HG03457 (cell line): ENCODE results near the gene SLC38A9.

Experiments used
- ATAC-seq: cut with Tn5 transposase; IDR thresholded peaks from one replicate; pipeline ENCODE4 v1.9.1; 2021; ENCODE audit warnings: moderate number of reproducible peaks; ENCODE audit not compliant: unreplicated experiment

The SLC38A9 gene

GRCh38 chr5:55667938-55668337, 44.2 kb downstream of the SLC38A9 start:
- ATAC-seq: no peak

GRCh38 chr5:55665065-55665464, 47.1 kb downstream of the SLC38A9 start:
- no peak for ATAC-seq

- ATAC-seq: no peak
These were observed 54.7 kb downstream of the SLC38A9 start for GRCh38 chr5:55657443-55657842.

- ATAC-seq: no peak
These were observed 61.7 kb downstream of the SLC38A9 start for GRCh38 chr5:55650386-55650785.

DNA sequence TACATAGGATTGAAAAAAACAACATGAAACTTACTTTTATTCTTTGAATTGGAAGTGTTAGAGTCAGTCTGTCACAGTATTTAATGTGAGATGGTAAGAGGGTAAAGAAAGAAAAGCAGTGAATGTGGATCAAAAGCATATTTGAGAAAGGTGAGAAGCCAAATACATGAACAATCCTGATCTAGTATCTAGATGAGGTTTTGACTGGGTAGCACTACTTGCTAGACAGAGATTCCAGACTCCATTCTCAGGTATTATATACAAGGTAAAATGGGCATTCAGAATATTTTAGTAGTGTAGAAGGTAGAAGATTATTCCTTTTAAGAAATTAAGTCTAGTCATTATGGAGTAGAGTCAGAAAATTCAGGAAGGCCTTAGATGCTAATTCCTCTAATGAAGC, 62.2 kb downstream of the SLC38A9 start:
- no peak for ATAC-seq

DNA sequence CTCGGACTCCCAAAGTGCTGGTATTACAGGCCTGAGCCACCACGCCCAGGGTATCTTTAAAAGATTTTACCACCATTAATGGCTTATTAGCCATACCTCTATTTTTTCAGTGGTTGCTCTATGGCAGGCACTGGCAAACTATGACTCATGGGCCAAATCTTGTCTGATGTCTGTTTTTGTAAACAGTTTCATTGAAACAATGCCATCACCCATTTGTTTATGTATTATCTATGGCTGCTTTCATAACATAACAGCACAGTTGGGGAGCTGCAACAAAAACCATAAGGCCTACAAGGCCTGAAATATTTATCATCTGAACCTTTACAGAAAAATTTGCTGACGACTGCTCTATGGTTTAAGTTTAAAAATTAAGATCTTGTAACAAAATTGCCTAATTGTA, 66.8 kb downstream of the SLC38A9 start:
- ATAC-seq: no peak

DNA sequence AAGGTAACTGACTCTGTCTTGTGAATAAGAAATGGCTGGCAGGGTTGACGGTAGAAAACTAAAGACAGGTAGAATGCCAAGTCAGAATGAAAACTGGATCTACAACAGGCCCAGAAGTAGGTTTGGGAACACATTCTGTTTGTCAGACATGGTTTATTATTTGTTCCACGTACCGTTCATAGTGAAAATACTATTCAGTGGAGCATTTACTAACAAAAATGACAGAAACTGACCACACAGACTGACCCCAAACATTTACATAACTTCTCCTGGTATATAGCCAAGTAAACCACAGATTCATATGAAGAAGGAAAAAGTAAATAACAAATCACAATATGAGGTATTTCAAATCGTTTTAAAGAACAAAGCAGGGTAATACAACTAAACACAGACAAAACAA, 73.7 kb downstream of the SLC38A9 start:
- ATAC-seq: no peak

GRCh38 chr5:55638051-55638450, 74.1 kb downstream of the SLC38A9 start:
- no peak for ATAC-seq

- ATAC-seq: no peak
These were observed 75.4 kb downstream of the SLC38A9 start for GRCh38 chr5:55636683-55637082.

DNA sequence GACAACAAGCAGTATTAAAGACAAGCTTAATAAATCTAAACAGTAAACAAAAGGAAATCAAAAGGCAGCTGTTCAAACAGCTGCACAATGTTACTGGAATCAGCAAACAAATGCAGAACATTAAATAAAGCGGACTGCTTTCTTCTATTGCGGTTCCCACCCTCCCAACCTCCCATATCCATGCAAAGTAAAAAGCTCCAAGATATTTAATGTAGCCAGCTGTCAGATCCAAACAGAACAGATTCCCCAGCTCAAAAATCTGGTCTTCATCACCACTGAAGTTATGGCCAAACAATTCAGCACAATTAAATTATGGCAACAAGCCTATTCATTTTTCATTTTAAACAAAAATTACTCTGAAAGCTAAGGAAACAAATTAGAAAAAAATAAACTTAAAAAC, 75.9 kb downstream of the SLC38A9 start:
- ATAC-seq: no peak

- ATAC-seq: no peak
These were observed 77.3 kb downstream of the SLC38A9 start for GRCh38 chr5:55634866-55635265.

DNA sequence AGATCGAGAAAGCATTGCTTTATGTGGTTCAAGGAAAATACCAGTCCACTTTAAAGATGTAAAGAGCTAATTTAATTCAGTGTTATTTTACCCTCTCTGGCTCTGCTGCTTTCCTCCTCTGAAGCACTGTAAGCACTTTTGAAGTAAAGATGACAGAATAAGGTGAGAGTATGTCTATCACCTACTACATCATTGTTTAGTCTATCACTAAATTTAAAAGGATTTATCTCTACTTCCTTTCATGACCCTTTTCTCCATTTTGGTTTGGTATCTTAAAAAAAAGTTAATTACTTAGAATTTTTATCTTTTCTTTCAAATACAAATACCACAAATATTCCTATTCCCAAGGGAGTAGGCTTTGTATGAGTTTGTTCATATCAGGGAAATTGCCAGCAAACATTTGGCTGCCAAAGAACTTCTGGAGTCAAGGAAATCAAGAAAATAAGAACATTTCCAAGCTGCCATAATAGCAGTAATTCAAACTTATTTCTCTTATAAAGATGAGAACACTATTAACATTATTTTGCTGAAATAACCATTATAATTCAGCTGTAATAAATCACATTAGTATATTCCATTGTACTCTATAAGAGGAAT, 77.8 kb downstream of the SLC38A9 start:
- no peak for ATAC-seq

GRCh38 chr5:55633574-55634208, 78.4 kb downstream of the SLC38A9 start:
- ATAC-seq: no peak

DNA sequence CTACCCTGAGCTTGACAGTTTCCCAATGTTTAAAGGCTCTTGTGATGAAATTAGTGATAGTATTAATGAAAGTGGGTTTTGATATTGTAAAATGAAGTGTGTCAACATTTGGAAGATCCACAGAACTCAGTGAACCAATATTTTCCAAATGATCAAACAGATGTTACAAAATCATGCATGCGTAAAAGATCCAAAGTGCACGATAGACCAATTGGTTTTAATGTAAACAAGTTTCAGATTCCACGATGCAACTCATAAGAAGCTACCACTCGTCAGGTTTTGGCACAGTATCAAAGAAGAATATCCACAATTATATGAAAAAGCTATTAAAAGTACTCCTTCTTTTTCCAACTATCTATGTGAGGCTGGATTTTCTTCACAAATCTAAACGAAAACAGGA, 82.3 kb downstream of the SLC38A9 start:
- ATAC-seq: no peak

DNA sequence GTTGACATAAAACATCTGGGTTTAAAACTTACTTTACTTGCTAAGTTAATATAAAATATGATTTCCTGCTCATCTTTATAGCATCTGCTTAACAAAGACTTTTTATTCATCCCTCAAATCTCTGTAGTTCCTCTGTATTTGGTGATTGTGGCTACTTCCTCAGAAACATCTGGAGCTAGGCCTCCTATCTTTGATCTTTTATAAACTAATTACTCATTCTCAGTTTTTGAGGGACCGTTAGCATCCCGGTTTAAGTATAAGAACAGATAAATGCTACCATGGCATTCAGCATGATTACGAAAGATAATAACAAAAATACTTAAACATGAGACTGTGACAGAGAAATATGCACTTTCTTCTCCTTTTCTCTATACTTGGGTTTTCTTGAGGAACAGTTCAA, 85.3 kb downstream of the SLC38A9 start:
- no peak for ATAC-seq

DNA sequence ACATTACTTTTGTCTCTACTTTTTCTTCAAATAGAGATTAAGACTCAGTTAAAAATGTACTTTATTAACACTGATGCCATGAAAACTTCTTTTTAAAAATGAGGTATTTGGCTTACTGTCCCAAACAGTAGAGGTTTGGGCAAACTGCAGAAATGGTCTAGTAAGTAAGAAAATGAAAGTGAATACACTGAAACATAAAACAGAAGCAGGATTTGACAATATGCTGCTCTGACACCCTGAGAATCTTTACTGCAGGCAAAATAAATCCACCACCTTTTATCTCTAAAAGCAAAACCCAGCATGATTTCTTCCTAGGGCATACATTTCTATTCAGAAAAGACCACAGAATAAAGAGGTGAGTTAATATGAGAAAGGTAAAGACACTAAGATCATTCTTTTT, 86.2 kb downstream of the SLC38A9 start:
- ATAC-seq: no peak

- no peak for ATAC-seq
These were observed 86.6 kb downstream of the SLC38A9 start for GRCh38 chr5:55625589-55625909.

DNA sequence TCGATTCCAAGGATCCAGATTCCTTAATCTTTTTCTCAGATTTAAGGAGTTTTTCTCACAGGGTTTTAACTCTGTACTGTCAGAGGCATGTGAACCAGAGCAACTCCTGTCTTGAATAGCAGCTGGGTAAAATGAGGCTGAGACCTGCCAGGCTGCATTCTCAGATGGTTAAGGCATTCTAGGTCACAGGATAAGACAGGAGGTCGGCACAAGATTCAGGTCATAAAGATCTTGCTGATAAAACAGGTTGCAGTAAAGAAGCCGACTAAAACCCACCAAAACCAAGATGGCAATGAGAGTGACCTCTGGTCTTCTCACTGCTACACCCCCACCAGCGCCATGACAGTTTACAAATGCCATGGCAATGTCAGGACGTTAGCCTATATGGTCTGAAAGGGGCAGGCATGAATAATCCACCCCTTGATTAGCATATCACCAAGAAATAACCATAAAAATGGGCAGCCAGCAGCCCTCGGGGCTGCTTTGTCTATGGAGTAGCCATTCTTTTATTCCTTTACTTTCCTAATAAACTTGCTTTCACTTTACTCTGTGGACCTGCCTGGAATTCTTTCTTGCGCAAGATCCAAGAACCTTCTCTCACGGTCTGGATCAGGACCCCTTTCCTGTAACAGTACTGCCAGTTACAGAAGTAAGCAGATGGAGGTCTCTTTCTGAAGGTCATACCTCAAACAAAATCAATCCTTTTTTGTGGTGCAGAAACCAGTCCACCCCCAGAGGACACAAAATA, 87.1 kb downstream of the SLC38A9 start:
- no peak for ATAC-seq

- no peak for ATAC-seq
These were observed 88.3 kb downstream of the SLC38A9 start for GRCh38 chr5:55623789-55624188.

GRCh38 chr5:55622460-55622859, 89.7 kb downstream of the SLC38A9 start:
- ATAC-seq: no peak

DNA sequence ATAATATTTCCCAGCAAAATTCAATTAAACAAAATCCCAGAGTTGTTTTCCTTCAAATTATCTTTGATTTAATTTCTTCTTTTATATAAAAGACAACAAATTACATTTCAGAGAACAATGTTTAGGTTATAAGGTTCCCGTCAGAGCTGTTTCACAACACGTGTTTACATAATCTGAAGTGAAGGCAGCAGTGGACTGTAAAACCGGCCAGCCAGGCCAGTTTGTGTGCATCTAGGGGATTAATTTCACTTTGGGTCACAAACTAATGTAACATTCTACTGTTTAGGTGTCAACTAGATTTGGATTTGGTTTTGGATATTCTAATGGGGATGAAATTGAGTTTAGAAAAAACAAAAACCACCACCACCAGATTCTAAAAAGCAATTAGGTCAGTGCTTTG, 90.9 kb downstream of the SLC38A9 start:
- ATAC-seq: no peak

DNA sequence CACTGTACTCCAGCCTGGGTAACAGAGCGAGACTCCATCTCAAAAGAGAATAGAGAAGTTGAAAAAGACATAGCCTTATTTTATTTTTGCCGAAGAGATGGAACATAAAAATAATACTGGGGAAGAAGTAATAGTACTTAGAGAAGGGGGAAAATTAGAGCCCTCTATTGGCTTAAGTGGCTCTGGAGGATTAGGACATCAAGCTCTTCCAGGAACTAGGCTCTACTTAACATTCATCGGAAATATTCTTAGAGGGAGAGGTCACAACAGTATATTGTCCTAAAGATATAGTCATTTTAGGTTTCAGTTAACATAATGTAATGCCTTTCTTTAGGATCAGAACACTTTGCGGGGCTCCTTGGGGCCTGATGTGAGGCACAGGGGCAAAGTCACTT, 91.4 kb downstream of the SLC38A9 start:
- no peak for ATAC-seq
